Measurements from ENCODE around the gene PITPNM1.

DNA sequence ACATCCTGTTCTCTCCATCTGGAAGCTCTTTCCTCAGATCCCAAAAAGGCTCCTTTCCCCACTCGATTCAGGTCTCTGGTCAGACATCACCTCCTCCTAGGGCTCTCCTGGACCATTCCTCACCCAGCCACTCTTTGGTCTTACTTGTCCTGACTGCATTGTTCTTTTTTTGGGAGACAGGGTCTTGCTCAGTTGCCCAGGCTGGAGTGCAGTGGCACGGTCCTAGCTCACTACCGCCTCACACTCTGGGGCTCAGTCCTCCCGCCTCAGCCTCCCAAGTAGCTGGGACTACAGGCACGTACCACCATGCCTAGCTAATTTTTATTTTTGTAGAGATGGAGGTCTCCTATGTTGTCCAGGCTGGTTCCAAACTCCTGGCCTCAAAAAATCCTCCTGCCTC lies 59.6 kb downstream of the PITPNM1 start:
- TF ChIP-seq, protein P1, sequence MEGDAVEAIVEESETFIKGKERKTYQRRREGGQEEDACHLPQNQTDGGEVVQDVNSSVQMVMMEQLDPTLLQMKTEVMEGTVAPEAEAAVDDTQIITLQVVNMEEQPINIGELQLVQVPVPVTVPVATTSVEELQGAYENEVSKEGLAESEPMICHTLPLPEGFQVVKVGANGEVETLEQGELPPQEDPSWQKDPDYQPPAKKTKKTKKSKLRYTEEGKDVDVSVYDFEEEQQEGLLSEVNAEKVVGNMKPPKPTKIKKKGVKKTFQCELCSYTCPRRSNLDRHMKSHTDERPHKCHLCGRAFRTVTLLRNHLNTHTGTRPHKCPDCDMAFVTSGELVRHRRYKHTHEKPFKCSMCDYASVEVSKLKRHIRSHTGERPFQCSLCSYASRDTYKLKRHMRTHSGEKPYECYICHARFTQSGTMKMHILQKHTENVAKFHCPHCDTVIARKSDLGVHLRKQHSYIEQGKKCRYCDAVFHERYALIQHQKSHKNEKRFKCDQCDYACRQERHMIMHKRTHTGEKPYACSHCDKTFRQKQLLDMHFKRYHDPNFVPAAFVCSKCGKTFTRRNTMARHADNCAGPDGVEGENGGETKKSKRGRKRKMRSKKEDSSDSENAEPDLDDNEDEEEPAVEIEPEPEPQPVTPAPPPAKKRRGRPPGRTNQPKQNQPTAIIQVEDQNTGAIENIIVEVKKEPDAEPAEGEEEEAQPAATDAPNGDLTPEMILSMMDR (IDR thresholded peaks at IDR 0.05) = no peak
- TF ChIP-seq POLR2A (IDR thresholded peaks at IDR 0.05) = no peak
